Psoas muscle (tissue), 8 donors: Measurements from ENCODE around the gene SEZ6L2. TPM values are rescaled to one million over a fixed set of nuclear protein-coding genes. Genes with fewer than 3 reads are reported as not detected.

Experiments used
- ATAC-seq, 4 donors: fragments of 200-7000 bp; cut with Tn5 transposase; one replicate each; pipeline ENCODE4 v1.9.1; 2020; ENCODE audit warnings: moderate library complexity in 3 of 4, mild to moderate bottlenecking in 2 of 4
- DNase-seq, 2 donors: peaks; one replicate each; pipeline ENCODE4 v3.0.0-alpha.2; 2020
- H3K27ac ChIP-seq: fragments of 200-600 bp; one replicate; pipeline ENCODE4 v1.8.0; 2022
- H3K27me3 ChIP-seq, 3 donors: fragments of 200-600 bp in 1 of 3; one replicate each; pipeline versions ENCODE4 v1.6.1 to v1.8.0; 2013 to 2022; ENCODE audit warnings: low read length in 2 of 3, mild to moderate bottlenecking in 2 of 3, moderate library complexity in 1 of 3; ENCODE audit not compliant: insufficient read depth in 3 of 3
- H3K36me3 ChIP-seq, 2 donors: fragments of 200-600 bp in 1 of 2; one replicate each; pipeline versions ENCODE4 v1.6.1 to v1.8.0; 2013 to 2022; ENCODE audit warnings: low read depth in 1 of 2, mild to moderate bottlenecking in 1 of 2, moderate library complexity in 1 of 2; ENCODE audit not compliant: insufficient read depth in 1 of 2
- H3K4me1 ChIP-seq: fragments of 200-600 bp; one replicate; pipeline ENCODE4 v1.8.0; 2022
- H3K4me3 ChIP-seq: fragments of 200-600 bp; one replicate; pipeline ENCODE4 v1.8.0; 2022; ENCODE audit warnings: mild to moderate bottlenecking
- H3K9me3 ChIP-seq: fragments of 200-600 bp; one replicate; pipeline ENCODE4 v1.8.0; 2022
- CTCF ChIP-seq: fragments of 200-600 bp; IDR thresholded peaks from one replicate; pipeline ENCODE4 v1.8.0; 2022; ENCODE audit warnings: antibody characterized with exemption
- WGBS, 3 donors: extraction: QIAGEN DNeasy Blood & Tissue Kit; methylation state at CpG; one replicate each; pipeline versions ENCODE4 v1.1.6 to v1.1.7; 2013; 5-methylcytosine and 5-hydroxymethylcytosine counted together
- intact Hi-C, 2 donors: fragments of 100-400 bp; cut with DNase I; formaldehyde crosslinking; loops; one replicate each; pipeline versions ENCODE4 v1.11.0 to v1.14.2; 2022
- polyA plus RNA-seq, 3 donors: library from polyadenylated mRNA; stranded (reverse); fragments of 200-250 nt; gene quantifications; one replicate each; pipeline ENCODE4 v1.2.3, GENCODE V29; 2013
- total RNA-seq, 4 donors: library from RNA; stranded (reverse); fragmentation: NEBNext Ultra II Directional in 2 of 4; extraction: Animal tissue kit (Norgen Biotek cat#: 25700) in 2 of 4; gene quantifications; one replicate each; pipeline versions ENCODE4 v1.2.1 to v1.2.4, GENCODE V29; 2021 to 2023
- donor health status: healthy with polysubstance abuse.
- donor health status: DM: no; HTN: no; CAD: no; lungs with moderate emphysema.
- donor health status: Bipolar disorder and iron deficiency.
- donor health status: healthy.
- donor health status: DM: yes; HTN: yes; CAD: no.
- donor health status: DM: no; HTN: no; CAD: no.
- donor health status: DM: no; HTN: no; CAD: no.
- donor health status: DM: yes; HTN: yes; CAD: no.

SEZ6L2 gene
- total and polyA plus RNA-seq, 7 donors: 0.05 to 0.86 (median 0.23) TPM

GRCh38 chr16:29878172-29878571 lies 21.2 kb downstream of the SEZ6L2 start:
- ATAC-seq (no peak), DNase-seq (no peak)
- Histone ChIP-seq H3K9me3 (no peaks in the 10 kb centered on the region), H3K27ac (no peak overlapping the region), H3K4me1 (no peaks in the 10 kb centered on the region), H3K36me3 (no peaks in the 10 kb centered on the region), H3K27me3 (peaks cover 0 to 51% (median 24%) of the 10 kb centered on the region in 3 donors), H3K4me3 (no peak overlapping the region)
- intact Hi-C loops: no loop called here
- no peak for TF ChIP-seq CTCF
- 68 to 75% (median 71%) methylated on average over 14 of the region's 14 CpGs for WGBS, 3 donors

- H3K27ac ChIP-seq: no peak overlapping the region
- WGBS, 3 donors: 7 to 11% (median 10%) methylated on average over 27 to 28 of the region's 28 CpGs
- no peaks in the 10 kb centered on the region for H3K36me3 ChIP-seq
- H3K4me3 ChIP-seq: no peak overlapping the region
- ATAC-seq (peak in 3 of 4 donors; percentile 19 to 27 (median 21)), DNase-seq (no peak)
- intact Hi-C loops: no loop called here
- no peaks in the 10 kb centered on the region for H3K9me3 ChIP-seq
- TF ChIP-seq CTCF: no peak
- peaks cover 0 to 51% (median 24%) of the 10 kb centered on the region in 3 donors for H3K27me3 ChIP-seq
- no peaks in the 10 kb centered on the region for H3K4me1 ChIP-seq
Observed at GRCh38 chr16:29877266-29877961, 21.9 kb downstream of the SEZ6L2 start.

- no peaks in the 10 kb centered on the region for H3K9me3 ChIP-seq
- ATAC-seq (peak in 1 of 4 donors; percentile 10), DNase-seq (no peak)
- H3K36me3 ChIP-seq: no peaks in the 10 kb centered on the region
- peaks cover 0 to 51% (median 24%) of the 10 kb centered on the region in 3 donors for H3K27me3 ChIP-seq
- TF ChIP-seq CTCF: no peak
- 3 to 7% (median 4%) methylated on average over 35 to 45 of the region's 45 CpGs for WGBS, 3 donors
- no peak overlapping the region for H3K27ac ChIP-seq
- peak overlapping the region; percentile 34 for H3K4me3 ChIP-seq
- no peaks in the 10 kb centered on the region for H3K4me1 ChIP-seq
- intact Hi-C loops: no loop called here
Observed at GRCh38 chr16:29876594-29877249, 22.6 kb downstream of the SEZ6L2 start.

DNA sequence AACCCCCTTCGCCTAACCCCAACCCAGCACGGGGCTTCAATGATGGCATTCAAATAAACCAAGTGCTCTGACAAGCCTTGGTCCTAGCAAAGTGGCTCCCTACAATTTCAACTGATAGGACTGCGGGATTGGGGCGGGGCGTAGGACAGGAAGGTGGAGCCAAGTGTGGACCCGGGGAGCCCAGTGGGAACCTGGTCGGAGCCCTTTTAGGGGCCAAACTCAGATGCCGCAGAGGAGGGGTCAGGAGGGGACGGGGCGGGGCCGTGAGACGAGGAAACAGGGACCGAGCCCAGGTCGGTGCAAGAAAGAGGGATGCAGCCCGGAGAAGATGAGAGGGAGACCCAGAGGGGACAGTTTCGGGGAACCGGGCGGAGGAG lies 23.1 kb downstream of the SEZ6L2 start:
- no peak for TF ChIP-seq CTCF
- no peak for DNase-seq
- H3K4me3 ChIP-seq: peak overlapping the region; percentile 34
- no peaks in the 10 kb centered on the region for H3K9me3 ChIP-seq
- no peaks in the 10 kb centered on the region for H3K36me3 ChIP-seq
- no peaks in the 10 kb centered on the region for H3K4me1 ChIP-seq
- H3K27me3 ChIP-seq: peaks cover 0 to 51% (median 24%) of the 10 kb centered on the region in 3 donors
- H3K27ac ChIP-seq: no peak overlapping the region
- WGBS, 3 donors: 13 to 16% (median 14%) methylated on average over 18 of the region's 18 CpGs
- intact Hi-C loops: no loop called here
- no peak for ATAC-seq
